ENCODE measurements around the gene BTK.
A peak's percentile ranks its signal among the peaks of the same experiment; 100 is the strongest.
"Not testable (repeated sequence)": the region's sequence is repeated elsewhere in the genome, so short reads cannot be mapped to it uniquely, and the experiment has no call there.

Gene BTK

GRCh38 chrX:101370888-101371504 is 15.0 kb downstream of the BTK start:
- peak overlapping the region; percentile 59 for H3K27ac Mint-ChIP-seq
- peaks cover 32% of the 10 kb centered on the region for H3K4me1 Mint-ChIP-seq
- peak; percentile 73 for ATAC-seq
- H3K4me3 Mint-ChIP-seq, result peak overlapping the region; percentile 13
- H3K27me3 Mint-ChIP-seq, result no peaks in the 10 kb centered on the region
- H3K36me3 Mint-ChIP-seq, result peaks cover 27% of the 10 kb centered on the region
- no peaks in the 10 kb centered on the region for H3K9me3 Mint-ChIP-seq

GRCh38 chrX:101369687-101370086 is 16.3 kb downstream of the BTK start:
- no peaks in the 10 kb centered on the region for H3K27me3 Mint-ChIP-seq
- H3K9me3 Mint-ChIP-seq, result no peaks in the 10 kb centered on the region
- peaks cover 18% of the 10 kb centered on the region for H3K36me3 Mint-ChIP-seq
- no peak for ATAC-seq
- H3K4me3 Mint-ChIP-seq, result no peak overlapping the region
- peaks cover 26% of the 10 kb centered on the region for H3K4me1 Mint-ChIP-seq
- H3K27ac Mint-ChIP-seq, result peak overlapping the region; percentile 86

GRCh38 chrX:101368800-101369199 is 17.2 kb downstream of the BTK start:
- ATAC-seq, result no peak
- H3K27me3 Mint-ChIP-seq, result no peaks in the 10 kb centered on the region
- peaks cover 13% of the 10 kb centered on the region for H3K36me3 Mint-ChIP-seq
- H3K27ac Mint-ChIP-seq, result no peak overlapping the region
- H3K9me3 Mint-ChIP-seq, result no peaks in the 10 kb centered on the region
- H3K4me1 Mint-ChIP-seq, result peaks cover 26% of the 10 kb centered on the region
- H3K4me3 Mint-ChIP-seq, result no peak overlapping the region

GRCh38 chrX:101365301-101365795 is 20.6 kb downstream of the BTK start:
- no peaks in the 10 kb centered on the region for H3K27me3 Mint-ChIP-seq
- no peak for ATAC-seq
- peaks cover 12% of the 10 kb centered on the region for H3K4me1 Mint-ChIP-seq
- H3K4me3 Mint-ChIP-seq, result no peak overlapping the region
- no peaks in the 10 kb centered on the region for H3K9me3 Mint-ChIP-seq
- H3K27ac Mint-ChIP-seq, result no peak overlapping the region
- peaks cover 13% of the 10 kb centered on the region for H3K36me3 Mint-ChIP-seq

- no peak for ATAC-seq
- Mint-ChIP-seq H3K27me3 (no peaks in the 10 kb centered on the region), H3K27ac (no peak overlapping the region), H3K4me3 (no peak overlapping the region), H3K4me1 (peaks cover 14% of the 10 kb centered on the region), H3K9me3 (no peaks in the 10 kb centered on the region), H3K36me3 (peaks cover 19% of the 10 kb centered on the region)
Observed at GRCh38 chrX:101362757-101363156, 23.2 kb downstream of the BTK start.

GRCh38 chrX:101362116-101362515 is 23.9 kb downstream of the BTK start:
- no peak overlapping the region for H3K27ac Mint-ChIP-seq
- ATAC-seq, result no peak

GRCh38 chrX:101360390-101360789 is 25.6 kb downstream of the BTK start:
- no peak overlapping the region for H3K27ac Mint-ChIP-seq
- no peak for ATAC-seq
- H3K4me3 Mint-ChIP-seq, result no peak overlapping the region
- peaks cover 40% of the 10 kb centered on the region for H3K36me3 Mint-ChIP-seq
- H3K27me3 Mint-ChIP-seq, result no peaks in the 10 kb centered on the region
- H3K4me1 Mint-ChIP-seq, result peaks cover 14% of the 10 kb centered on the region
- no peaks in the 10 kb centered on the region for H3K9me3 Mint-ChIP-seq

More at GRCh38 chrX:101362116-101362515, 23.9 kb downstream of the BTK start:
- Mint-ChIP-seq H3K4me1 (peaks cover 14% of the 10 kb centered on the region), H3K4me3 (no peak overlapping the region), H3K36me3 (peaks cover 23% of the 10 kb centered on the region), H3K9me3 (no peaks in the 10 kb centered on the region), H3K27me3 (no peaks in the 10 kb centered on the region)

- H3K27me3 Mint-ChIP-seq, result no peaks in the 10 kb centered on the region
- peaks cover 14% of the 10 kb centered on the region for H3K4me1 Mint-ChIP-seq
- peaks cover 44% of the 10 kb centered on the region for H3K36me3 Mint-ChIP-seq
- H3K27ac Mint-ChIP-seq, result no peak overlapping the region
- no peak overlapping the region for H3K4me3 Mint-ChIP-seq
- ATAC-seq, result no peak
- no peaks in the 10 kb centered on the region for H3K9me3 Mint-ChIP-seq
Observed at GRCh38 chrX:101359966-101360365, 26.0 kb downstream of the BTK start.

GRCh38 chrX:101357166-101357795 is 28.7 kb downstream of the BTK start:
- Mint-ChIP-seq H3K27me3 (no peaks in the 10 kb centered on the region), H3K27ac (no peak overlapping the region), H3K9me3 (no peaks in the 10 kb centered on the region), H3K4me3 (no peak overlapping the region), H3K36me3 (peaks cover 47% of the 10 kb centered on the region), H3K4me1 (peaks cover 14% of the 10 kb centered on the region)
- ATAC-seq, result no peak

GRCh38 chrX:101349193-101349562 is 36.8 kb downstream of the BTK start:
- Mint-ChIP-seq H3K36me3 (peaks cover 10% of the 10 kb centered on the region), H3K9me3 (no peaks in the 10 kb centered on the region), H3K27me3 (no peaks in the 10 kb centered on the region), H3K4me3 (peak overlapping the region; percentile 94), H3K27ac (peak overlapping the region; percentile 92), H3K4me1 (no peaks in the 10 kb centered on the region)
- no peak for ATAC-seq

GRCh38 chrX:101348452-101349192 is 37.4 kb downstream of the BTK start, which contains the start of gene TIMM8A:
TSS of gene TIMM8A (minus strand) at chrX:101348742. CDS start at chrX:101348664, 78 bp downstream.
- Mint-ChIP-seq H3K9me3 (no peaks in the 10 kb centered on the region), H3K4me1 (no peaks in the 10 kb centered on the region), H3K36me3 (peaks cover 12% of the 10 kb centered on the region), H3K27ac (peak within 1 kb of the TSS; percentile 92), H3K27me3 (no peaks in the 10 kb centered on the region), H3K4me3 (peak within 1 kb of the TSS; percentile 94)
- ATAC-seq, result peak; percentile 99

GRCh38 chrX:101347859-101348451 is 38.0 kb downstream of the BTK start:
- Mint-ChIP-seq H3K4me1 (no peaks in the 10 kb centered on the region), H3K4me3 (peak overlapping the region; percentile 94), H3K27ac (peak overlapping the region; percentile 92), H3K27me3 (no peaks in the 10 kb centered on the region), H3K9me3 (no peaks in the 10 kb centered on the region), H3K36me3 (peaks cover 12% of the 10 kb centered on the region)
- ATAC-seq, result no peak

- Mint-ChIP-seq H3K36me3 (peaks cover 11% of the 10 kb centered on the region), H3K27ac (no peak overlapping the region), H3K27me3 (no peaks in the 10 kb centered on the region), H3K4me3 (no peak overlapping the region), H3K4me1 (no peaks in the 10 kb centered on the region), H3K9me3 (peaks cover 3% of the 10 kb centered on the region)
- no peak for ATAC-seq
Observed at GRCh38 chrX:101337776-101338271, 48.2 kb downstream of the BTK start.

GRCh38 chrX:101334310-101334709 is 51.7 kb downstream of the BTK start:
- H3K36me3 Mint-ChIP-seq, ATAC-seq, H3K4me1 Mint-ChIP-seq, H3K27ac Mint-ChIP-seq, H3K4me3 Mint-ChIP-seq, H3K9me3 Mint-ChIP-seq, H3K27me3 Mint-ChIP-seq: not testable (repeated sequence)

GRCh38 chrX:101326600-101326999 is 59.4 kb downstream of the BTK start:
- not testable (repeated sequence) for H3K27ac Mint-ChIP-seq, H3K9me3 Mint-ChIP-seq, H3K27me3 Mint-ChIP-seq, ATAC-seq, H3K4me1 Mint-ChIP-seq, H3K36me3 Mint-ChIP-seq, H3K4me3 Mint-ChIP-seq

All from stimulated activated memory B cell treated with anti-CD40 and anti-IgM and Interleukin-4, amounts not matched to agents 10 μg/mL and 1 μg/mL and 100 μg/mL, for 72 hours (primary cell).